Keratinocyte (primary cell): ENCODE results near the gene SEC16A. TPM values are rescaled to one million over a fixed set of nuclear protein-coding genes. Genes with fewer than 3 reads are reported as not detected.

ENCODE experiments used
- DNase-seq: peaks from one replicate; pipeline ENCODE4 v3.0.0-alpha.2; 2011; ENCODE audit warnings: low read depth, missing footprints, low spot score
- FAIRE-seq: peaks from 2 replicates; lab custom pipeline; 2011; peaks lifted over from hg19 to GRCh38; lab: Jason Lieb, UNC
- H2AFZ ChIP-seq: 2 replicates; pipeline ENCODE4 v1.6.0; 2012; ENCODE audit warnings: low read length, control low read depth, inconsistent platforms; ENCODE audit not compliant: control insufficient read depth
- H3K27ac ChIP-seq: 2 replicates; pipeline ENCODE4 v1.5.1; 2011; ENCODE audit warnings: low read length; ENCODE audit not compliant: control insufficient read depth, insufficient read depth
- H3K27me3 ChIP-seq: 3 replicates; pipeline ENCODE4 v1.6.0; 2011; ENCODE audit warnings: low read length; ENCODE audit not compliant: control insufficient read depth, insufficient read depth; ENCODE audit errors: extremely low read depth
- H3K36me3 ChIP-seq, 2 experiments: 2 replicates in 1 of 2; 3 replicates in 1 of 2; pipeline ENCODE4 v1.5.1; 2011; ENCODE audit warnings: low read length in 2 of 2, mild to moderate bottlenecking in 1 of 2; ENCODE audit not compliant: control insufficient read depth in 2 of 2, insufficient read depth in 2 of 2; ENCODE audit errors: extremely low read depth in 1 of 2
- H3K4me1 ChIP-seq: 3 replicates; pipeline ENCODE4 v1.5.1; 2011; ENCODE audit warnings: low read length; ENCODE audit not compliant: control insufficient read depth, insufficient read depth; ENCODE audit errors: extremely low read depth
- H3K4me2 ChIP-seq: 3 replicates; pipeline ENCODE4 v1.6.0; 2011; ENCODE audit warnings: low read depth, low read length; ENCODE audit not compliant: control insufficient read depth, insufficient read depth; ENCODE audit errors: extremely low read depth
- H3K4me3 ChIP-seq, 3 experiments: fragments of 200-600 bp in 1 of 3; sonication (generic) in 1 of 3; 2 replicates in 2 of 3; 3 replicates in 1 of 3; pipeline ENCODE4 v1.5.1; 2011 to 2016; ENCODE audit warnings: low read length in 3 of 3, mild to moderate bottlenecking in 3 of 3, control low read depth in 2 of 3, inconsistent platforms in 1 of 3, low read depth in 1 of 3, mixed read lengths in 1 of 3, mixed run types in 1 of 3, moderate library complexity in 1 of 3; ENCODE audit not compliant: control insufficient read depth in 2 of 3, insufficient read depth in 2 of 3; ENCODE audit errors: extremely low read depth in 1 of 3
- H3K79me2 ChIP-seq: 2 replicates; pipeline ENCODE4 v1.6.0; 2012; ENCODE audit warnings: low read length; ENCODE audit not compliant: control insufficient read depth, insufficient read depth
- H3K9ac ChIP-seq: 3 replicates; pipeline ENCODE4 v1.6.0; 2011; ENCODE audit warnings: low read length; ENCODE audit not compliant: control insufficient read depth, insufficient read depth; ENCODE audit errors: extremely low read depth
- H3K9me1 ChIP-seq: 3 replicates; pipeline ENCODE4 v1.6.0; 2011; ENCODE audit warnings: low read length; ENCODE audit not compliant: control insufficient read depth, insufficient read depth; ENCODE audit errors: extremely low read depth
- H3K9me3 ChIP-seq: 2 replicates; pipeline ENCODE4 v1.5.1; 2012; ENCODE audit warnings: low read depth, low read length; ENCODE audit not compliant: control insufficient read depth
- H4K20me1 ChIP-seq: 3 replicates; pipeline ENCODE4 v1.6.0; 2011; ENCODE audit warnings: low read length; ENCODE audit not compliant: control insufficient read depth, insufficient read depth; ENCODE audit errors: extremely low read depth
- CTCF ChIP-seq, 3 experiments: IDR thresholded peaks in 1 of 3; conservative IDR thresholded peaks in 1 of 3; optimal IDR thresholded peaks in 1 of 3; 2 replicates in 2 of 3; 3 replicates in 1 of 3; pipeline versions ENCODE3 to v1.5.1; 2011; ENCODE audit warnings: low read length in 3 of 3, mild to moderate bottlenecking in 3 of 3, moderate library complexity in 2 of 3, control low read depth in 1 of 3, inconsistent platforms in 1 of 3; ENCODE audit not compliant: insufficient read depth in 2 of 3; ENCODE audit errors: extremely low read depth in 1 of 3
- EZH2 ChIP-seq: IDR thresholded peaks from one replicate; pipeline ENCODE4 v1.6.1; 2012; ENCODE audit warnings: inconsistent platforms, mild to moderate bottlenecking, low read length, moderate library complexity
- dilution Hi-C: fragments of 300-500 bp; cut with MboI; formaldehyde crosslinking; loops from one replicate; pipeline ENCODE4 v1.7.0; 2020; ENCODE audit warnings: low sequenced_read_pairs; ENCODE audit not compliant: extremely low pct_ligation_motif_present
- polyA plus RNA-seq, 5 experiments: library from polyadenylated mRNA; depleted of rRNA in 3 of 5; stranded (reverse) in 3 of 5; stranded (forward) in 1 of 5; unstranded in 1 of 5; fragments of >200 nt; gene quantifications; 1 replicate in 1 of 5; 2 replicates in 3 of 5; 3 replicates in 1 of 5; pipeline versions ENCODE4 v1.2.1 to v1.2.3, GENCODE V29; 2011 to 2012; ENCODE audit warnings: missing spikeins in 2 of 5, low read depth in 1 of 5, low replicate concordance in 1 of 5

Gene SEC16A
- polyA plus RNA-seq, 1 donor (not counting 4 experiments of a cell fraction or from before 2014, with no cell fraction given): 15.8 TPM

GRCh38 chr9:136483589-136484152, 831 bp upstream of the SEC16A start:
- peaks cover 38% of the 10 kb centered on the region for H3K79me2 ChIP-seq
- no peaks in the 10 kb centered on the region for H3K9me1 ChIP-seq
- no peaks in the 10 kb centered on the region for H3K27me3 ChIP-seq
- H3K36me3 ChIP-seq: peaks cover 3 to 9% of the 10 kb centered on the region in 2 experiments
- H3K9ac ChIP-seq: peak overlapping the region; percentile 93
- H3K4me2 ChIP-seq: peak overlapping the region; percentile 90
- H3K4me1 ChIP-seq: peaks cover 17% of the 10 kb centered on the region
- H3K27ac ChIP-seq: peak overlapping the region; percentile 96
- peak overlapping the region; percentile 68 to 79 (median 78) for H3K4me3 ChIP-seq
- H4K20me1 ChIP-seq: peaks cover 13% of the 10 kb centered on the region
- FAIRE-seq (no peak), DNase-seq (peak; percentile 44)
- H2AFZ ChIP-seq: peak overlapping the region; percentile 93
- TF ChIP-seq CTCF (optimal IDR thresholded peaks at IDR 0.05 in 1 of 3, IDR thresholded peaks at IDR 0.05 in 1 of 3, conservative IDR thresholded peaks at IDR 0.05 in 1 of 3; ENCODE audit: extremely low read depth in 1 of 3, insufficient read depth in 2 of 3, low read length in 3 of 3) (no peak), EZH2 (no peak)
- dilution Hi-C loops: no loop called here
- H3K9me3 ChIP-seq: no peaks in the 10 kb centered on the region

- H3K36me3 ChIP-seq: peaks cover 7 to 14% of the 10 kb centered on the region in 2 experiments
- DNase-seq (no peak), FAIRE-seq (no peak)
- peaks cover 17% of the 10 kb centered on the region for H3K4me1 ChIP-seq
- H4K20me1 ChIP-seq: peaks cover 20% of the 10 kb centered on the region
- H3K27me3 ChIP-seq: no peaks in the 10 kb centered on the region
- H3K4me3 ChIP-seq: peak overlapping the region; percentile 73 to 92 (median 83)
- no peak overlapping the region for H2AFZ ChIP-seq
- H3K9me1 ChIP-seq: no peaks in the 10 kb centered on the region
- no peaks in the 10 kb centered on the region for H3K9me3 ChIP-seq
- dilution Hi-C loops: no loop called here
- H3K4me2 ChIP-seq: peak overlapping the region; percentile 95
- TF ChIP-seq CTCF (optimal IDR thresholded peaks at IDR 0.05 in 1 of 3, IDR thresholded peaks at IDR 0.05 in 1 of 3, conservative IDR thresholded peaks at IDR 0.05 in 1 of 3; ENCODE audit: extremely low read depth in 1 of 3, insufficient read depth in 2 of 3, low read length in 3 of 3): no peak
- no peak for TF ChIP-seq EZH2
- H3K79me2 ChIP-seq: peaks cover 52% of the 10 kb centered on the region
- H3K9ac ChIP-seq: peak overlapping the region; percentile 97
- H3K27ac ChIP-seq: peak overlapping the region; percentile 96
Observed at GRCh38 chr9:136482046-136482792, 621 bp downstream of the SEC16A start.
